ENCODE data around the gene TMEM273.

GRCh38 chr10:49217645-49218044 is 29.5 kb upstream of the TMEM273 start:
- no peak for TF ChIP-seq EZH2 (IDR thresholded peaks at IDR 0.05; ENCODE audit: low read length)
- TF ChIP-seq CTCF (optimal IDR thresholded peaks at IDR 0.05 in 1 of 3, IDR thresholded peaks at IDR 0.05 in 1 of 3, conservative IDR thresholded peaks at IDR 0.05 in 1 of 3; ENCODE audit: extremely low read depth in 1 of 3, insufficient read depth in 2 of 3, low read length in 3 of 3) = no peak

All from keratinocyte (primary cell).